Pons (tissue), 1 donor: ENCODE results near the gene DDX10.

Source experiments
- DNase-seq: peaks from one replicate; pipeline ENCODE4 v3.0.0-alpha.2; 2016; ENCODE audit warnings: low spot score

The DDX10 gene

GRCh38 chr11:108871867-108872266 is 207.0 kb downstream of the DDX10 start:
- DNase-seq = no peak

GRCh38 chr11:108872781-108873291 is 208.0 kb downstream of the DDX10 start:
- no peak for DNase-seq

GRCh38 chr11:108873310-108873709 is 208.4 kb downstream of the DDX10 start:
- no peak for DNase-seq

- DNase-seq = no peak
Measured at GRCh38 chr11:108873941-108874340, 209.1 kb downstream of the DDX10 start.

- no peak for DNase-seq
Measured at GRCh38 chr11:108875134-108875533, 210.3 kb downstream of the DDX10 start.

- no peak for DNase-seq
Measured at GRCh38 chr11:108877178-108877577, 212.3 kb downstream of the DDX10 start.

- no peak for DNase-seq
Measured at GRCh38 chr11:108880510-108880909, 215.6 kb downstream of the DDX10 start.

GRCh38 chr11:108881131-108881530 is 216.3 kb downstream of the DDX10 start:
- DNase-seq = no peak

- DNase-seq = no peak
Measured at GRCh38 chr11:108882211-108882831, 217.5 kb downstream of the DDX10 start.

- no peak for DNase-seq
Measured at GRCh38 chr11:108886005-108886659, 221.3 kb downstream of the DDX10 start.

- DNase-seq = no peak
Measured at GRCh38 chr11:108886660-108887009, 221.8 kb downstream of the DDX10 start.

GRCh38 chr11:108887436-108888238 is 222.8 kb downstream of the DDX10 start:
- no peak for DNase-seq

- DNase-seq = no peak
Measured at GRCh38 chr11:108890482-108891105, 225.7 kb downstream of the DDX10 start.

- DNase-seq = no peak
Measured at GRCh38 chr11:108891143-108891542, 226.3 kb downstream of the DDX10 start.

- no peak for DNase-seq
Measured at GRCh38 chr11:108891909-108892511, 227.1 kb downstream of the DDX10 start.

- no peak for DNase-seq
Measured at GRCh38 chr11:108895579-108896480, 231.0 kb downstream of the DDX10 start.

GRCh38 chr11:108897071-108897481 is 232.2 kb downstream of the DDX10 start:
- no peak for DNase-seq

- DNase-seq = no peak
Measured at GRCh38 chr11:108897916-108898315, 233.0 kb downstream of the DDX10 start.

- no peak for DNase-seq
Measured at GRCh38 chr11:108901359-108901758, 236.5 kb downstream of the DDX10 start.

- DNase-seq = no peak
Measured at GRCh38 chr11:108902027-108902469, 237.2 kb downstream of the DDX10 start.

GRCh38 chr11:108904480-108904879 is 239.6 kb downstream of the DDX10 start:
- no peak for DNase-seq
